Activated naive CD4-positive, alpha-beta T cell (primary cell): Measurements from ENCODE around the gene RANBP1.

Experiments used
- DNase-seq, 4 experiments: peaks; one replicate each; lab custom pipeline; 2025; lab: John Stamatoyannopoulos, UW

The RANBP1 gene

GRCh38 chr22:20172141-20172613, 56.3 kb downstream of the RANBP1 start:
- no peak for DNase-seq

GRCh38 chr22:20173246-20173645, 57.3 kb downstream of the RANBP1 start:
- DNase-seq = no peak

GRCh38 chr22:20173772-20174171, 57.9 kb downstream of the RANBP1 start:
- DNase-seq = no peak

- no peak for DNase-seq
These were observed 59.1 kb downstream of the RANBP1 start for GRCh38 chr22:20174785-20175596.

GRCh38 chr22:20175597-20175900, 59.6 kb downstream of the RANBP1 start:
- no peak for DNase-seq

GRCh38 chr22:20176421-20177085, 60.6 kb downstream of the RANBP1 start:
- DNase-seq = no peak
